OCI-LY3 (cell line): Measurements from ENCODE around the gene CNBD2.
"Not testable (repeated sequence)": the region's sequence is repeated elsewhere in the genome, so short reads cannot be mapped to it uniquely, and the experiment has no call there.

ENCODE experiments used
- H2AFZ ChIP-seq: fragments of 200-600, 300-600 bp; shearing (Covaris generic); 2 replicates; pipeline ENCODE4 v1.6.0; 2014; ENCODE audit warnings: antibody characterized with exemption, low read depth, low read length
- H3K27ac ChIP-seq: fragments of 200-600, 300-600 bp; sonication (generic); 2 replicates; pipeline ENCODE4 v1.5.1; 2014; ENCODE audit warnings: mild to moderate bottlenecking, low read length, moderate library complexity, mixed read lengths
- H3K27me3 ChIP-seq: fragments of 200-600, 300-600 bp; sonication (generic); 2 replicates; pipeline ENCODE4 v1.6.1; 2014; ENCODE audit warnings: low read depth, low read length, mixed read lengths
- H3K36me3 ChIP-seq: fragments of 200-600, 300-600 bp; sonication (generic); replicated peaks from 2 replicates; pipeline ENCODE3; 2014; ENCODE audit warnings: low read depth, low read length, mixed read lengths
- H3K4me1 ChIP-seq: fragments of 300-600, 200-600 bp; sonication (generic); 2 replicates; pipeline ENCODE4 v1.6.1; 2014; ENCODE audit warnings: low read length, mixed read lengths
- H3K4me2 ChIP-seq: fragments of 200-600, 300-600 bp; sonication (generic); 2 replicates; pipeline ENCODE4 v1.6.1; 2014; ENCODE audit warnings: low read length, mixed read lengths
- H3K4me3 ChIP-seq: fragments of 300-600, 200-600 bp; sonication (generic); 2 replicates; pipeline ENCODE4 v1.5.1; 2014; ENCODE audit warnings: antibody characterized with exemption, mild to moderate bottlenecking, low read length, moderate library complexity
- H3K79me2 ChIP-seq: fragments of 300-600, 200-600 bp; shearing (Covaris generic); 2 replicates; pipeline ENCODE4 v1.6.1; 2014; ENCODE audit warnings: mild to moderate bottlenecking, low read length, mixed read lengths
- H3K9ac ChIP-seq: fragments of 300-600, 200-600 bp; shearing (Covaris generic); 2 replicates; pipeline ENCODE4 v1.6.0; 2014; ENCODE audit warnings: mild to moderate bottlenecking, low read length, moderate library complexity
- H3K9me3 ChIP-seq: fragments of 200-600, 300-600 bp; shearing (Covaris generic); 2 replicates; pipeline ENCODE4 v1.6.1; 2014; ENCODE audit warnings: low read length, mixed read lengths; ENCODE audit not compliant: insufficient read depth
- H4K20me1 ChIP-seq: fragments of 200-600, 300-600 bp; sonication (generic); 2 replicates; pipeline ENCODE4 v1.6.1; 2016; ENCODE audit warnings: low read length, mixed read lengths; ENCODE audit not compliant: insufficient read depth
- CTCF ChIP-seq: fragments of 200-600, 300-600 bp; sonication (generic); IDR thresholded peaks from 2 replicates; pipeline ENCODE4 v1.5.1; 2014; ENCODE audit warnings: antibody characterized with exemption, low read length, low read depth
- EZH2phosphoT487 ChIP-seq: fragments of 200-600 bp; shearing (Covaris generic); IDR thresholded peaks from 2 replicates; pipeline ENCODE4 v1.6.1; 2018; ENCODE audit warnings: antibody characterized with exemption, mixed run types, low read depth

CNBD2 gene

GRCh38 chr20:35947907-35948306 lies 20.5 kb upstream of the CNBD2 start:
- H4K20me1 ChIP-seq, result no peaks in the 10 kb centered on the region
- no peak overlapping the region for H3K4me3 ChIP-seq
- no peak overlapping the region for H2AFZ ChIP-seq
- H3K27me3 ChIP-seq, result no peaks in the 10 kb centered on the region
- H3K4me2 ChIP-seq, result no peak overlapping the region
- H3K79me2 ChIP-seq, result peaks cover 13% of the 10 kb centered on the region
- no peak overlapping the region for H3K9ac ChIP-seq
- H3K9me3 ChIP-seq, result no peaks in the 10 kb centered on the region
- peaks cover 21% of the 10 kb centered on the region for H3K36me3 ChIP-seq
- no peak overlapping the region for H3K27ac ChIP-seq
- TF ChIP-seq CTCF (no peak), EZH2phosphoT487 (no peak)
- H3K4me1 ChIP-seq, result peaks cover 7% of the 10 kb centered on the region

- H3K9me3 ChIP-seq, result no peaks in the 10 kb centered on the region
- peaks cover 8% of the 10 kb centered on the region for H3K4me1 ChIP-seq
- H3K79me2 ChIP-seq, result peaks cover 26% of the 10 kb centered on the region
- no peak overlapping the region for H3K4me2 ChIP-seq
- no peak overlapping the region for H3K4me3 ChIP-seq
- H3K27me3 ChIP-seq, result no peaks in the 10 kb centered on the region
- H3K27ac ChIP-seq, result no peak overlapping the region
- TF ChIP-seq CTCF, result no peak
- H3K36me3 ChIP-seq, result peaks cover 19% of the 10 kb centered on the region
- H3K9ac ChIP-seq, result no peak overlapping the region
- no peak overlapping the region for H2AFZ ChIP-seq
- no peaks in the 10 kb centered on the region for H4K20me1 ChIP-seq
Measured at GRCh38 chr20:35950093-35950492, 18.3 kb upstream of the CNBD2 start.

- Histone ChIP-seq H3K79me2 (peaks cover 31% of the 10 kb centered on the region), H3K4me1 (peaks cover 13% of the 10 kb centered on the region), H3K4me3 (peak overlapping the region; percentile 84; the same call in 1 of the 2 replicates), H3K4me2 (peak overlapping the region; percentile 90), H3K36me3 (peaks cover 16% of the 10 kb centered on the region)
- not testable (repeated sequence) for H3K27ac ChIP-seq, H2AFZ ChIP-seq, H3K27me3 ChIP-seq, H4K20me1 ChIP-seq, H3K9ac ChIP-seq, H3K9me3 ChIP-seq
Measured at GRCh38 chr20:35952080-35952479, 16.3 kb upstream of the CNBD2 start.

- Histone ChIP-seq H3K4me2 (peak overlapping the region; percentile 90), H3K4me1 (peaks cover 13% of the 10 kb centered on the region), H4K20me1 (no peaks in the 10 kb centered on the region), H3K79me2 (peaks cover 31% of the 10 kb centered on the region), H2AFZ (no peak overlapping the region), H3K27ac (peak overlapping the region; percentile 92), H3K4me3 (peak overlapping the region; percentile 84), H3K27me3 (no peaks in the 10 kb centered on the region), H3K9me3 (no peaks in the 10 kb centered on the region), H3K9ac (peak overlapping the region; percentile 92), H3K36me3 (peaks cover 13% of the 10 kb centered on the region)
- no peak for TF ChIP-seq EZH2phosphoT487
- no peak for TF ChIP-seq CTCF
Measured at GRCh38 chr20:35952480-35953386, 15.7 kb upstream of the CNBD2 start.
